Muscle of leg (tissue), 11 donors: ENCODE measurements around the gene LIMCH1. TPM values are rescaled to one million over a fixed set of nuclear protein-coding genes. Genes with fewer than 3 reads are reported as not detected.
"Not testable (repeated sequence)": the region's sequence is repeated elsewhere in the genome, so short reads cannot be mapped to it uniquely, and the experiment has no call there.

Source experiments
- DNase-seq: peaks from one replicate; pipeline ENCODE4 v3.0.0; 2013
- H3K27ac ChIP-seq: one replicate; pipeline ENCODE4 v1.5.1; 2013; ENCODE audit warnings: mild to moderate bottlenecking, low read length, control low read depth
- H3K27me3 ChIP-seq: one replicate; pipeline ENCODE4 v1.6.1; 2013; ENCODE audit warnings: low read length; ENCODE audit not compliant: control insufficient read depth, insufficient read depth
- H3K36me3 ChIP-seq: one replicate; pipeline ENCODE4 v1.6.1; 2013; ENCODE audit warnings: low read length; ENCODE audit not compliant: control insufficient read depth, insufficient read depth
- H3K4me1 ChIP-seq: one replicate; pipeline ENCODE4 v1.6.1; 2013; ENCODE audit warnings: low read length; ENCODE audit not compliant: control insufficient read depth, insufficient read depth
- H3K4me3 ChIP-seq: one replicate; pipeline ENCODE4 v1.5.1; 2013; ENCODE audit warnings: low read length, control low read depth
- H3K9me3 ChIP-seq: replicated peaks from 2 replicates; pipeline ENCODE4 v1.6.1; 2013; ENCODE audit warnings: low read depth, low read length; ENCODE audit not compliant: control insufficient read depth
- WGBS: methylation state at CpG from one replicate; pipeline ENCODE4 v1.1.5; 2013; ENCODE audit warnings: missing lambda C conversion rate; ENCODE audit not compliant: insufficient coverage; 5-methylcytosine and 5-hydroxymethylcytosine counted together
- polyA plus RNA-seq, 8 donors: library from polyadenylated mRNA; unstranded; fragments of 120-200 nt; gene quantifications; one replicate each; pipeline versions ENCODE4 v1.2.1 to v1.2.3, GENCODE V29; 2013; ENCODE audit warnings: inconsistent platforms in 1 of 8, low replicate concordance in 1 of 8; ENCODE audit not compliant: insufficient read length in 8 of 8, insufficient read depth in 1 of 8
- total RNA-seq: library from RNA; stranded (reverse); fragments of 120-200 nt; gene quantifications from one replicate; pipeline ENCODE4 v1.2.4, GENCODE V29; 2013

LIMCH1 gene
- total and polyA plus RNA-seq, 9 donors, result 69.8 to 122 (median 98.0) TPM

DNA sequence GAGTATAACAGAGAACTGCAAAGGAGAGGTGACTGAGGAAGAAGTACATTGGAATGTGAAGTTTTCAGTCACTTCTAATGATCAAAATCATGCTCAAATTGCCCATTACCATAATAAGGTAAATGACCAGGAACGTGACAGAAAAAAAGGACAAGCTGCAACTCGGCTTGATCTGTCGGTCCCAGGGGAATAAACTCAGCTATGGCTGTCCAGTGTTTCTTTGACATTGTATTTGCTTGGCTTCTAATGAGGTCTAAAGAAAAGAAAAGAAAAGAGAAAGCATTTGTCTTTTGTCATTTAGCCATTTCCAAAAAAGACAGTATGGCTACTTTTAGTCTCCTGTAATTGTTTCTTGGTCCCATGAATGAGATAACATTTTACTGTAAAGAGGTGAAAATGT is 185.3 kb downstream of the LIMCH1 start:
- Histone ChIP-seq H3K4me1 (no peaks in the 10 kb centered on the region), H3K27ac (no peak overlapping the region), H3K4me3 (no peak overlapping the region), H3K9me3 (no peaks in the 10 kb centered on the region), H3K27me3 (peaks cover 6% of the 10 kb centered on the region), H3K36me3 (no peaks in the 10 kb centered on the region)
- no peak for DNase-seq
- 64% methylated on average over 3 of the region's 3 CpGs for WGBS

GRCh38 chr4:41725254-41725653 is 187.3 kb downstream of the LIMCH1 start:
- no peak overlapping the region for H3K4me3 ChIP-seq
- peaks cover 3% of the 10 kb centered on the region for H3K27me3 ChIP-seq
- DNase-seq, result no peak
- H3K27ac ChIP-seq, result no peak overlapping the region
- no peaks in the 10 kb centered on the region for H3K9me3 ChIP-seq
- no peaks in the 10 kb centered on the region for H3K4me1 ChIP-seq
- no peaks in the 10 kb centered on the region for H3K36me3 ChIP-seq
- no CpG with 5 or more reads among the region's 1 CpG for WGBS

- no CpG with 5 or more reads among the region's 4 CpGs for WGBS
- no peaks in the 10 kb centered on the region for H3K36me3 ChIP-seq
- H3K4me1 ChIP-seq, result no peaks in the 10 kb centered on the region
- no peak for DNase-seq
- H3K27me3 ChIP-seq, result peaks cover 16% of the 10 kb centered on the region
- H3K27ac ChIP-seq, result no peak overlapping the region
- H3K9me3 ChIP-seq, result no peaks in the 10 kb centered on the region
- H3K4me3 ChIP-seq, result no peak overlapping the region
Measured at GRCh38 chr4:41727861-41728572, 190.1 kb downstream of the LIMCH1 start.

DNA sequence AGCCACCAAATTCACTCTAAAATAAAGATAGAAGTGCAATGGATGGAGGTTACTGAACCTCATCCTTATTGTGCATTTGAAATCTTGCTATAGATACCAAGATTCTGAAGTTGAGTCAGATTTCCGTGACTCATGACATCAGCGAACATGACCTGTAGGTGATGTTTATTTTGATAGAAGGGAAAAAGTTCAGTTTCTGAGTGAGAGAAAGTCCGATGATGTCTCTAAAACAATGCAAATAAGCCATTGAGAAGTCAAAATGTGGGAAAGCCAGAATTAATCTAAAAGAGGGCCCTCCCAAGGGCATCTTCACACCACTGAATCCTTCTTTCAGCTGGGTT is 190.6 kb downstream of the LIMCH1 start:
- Histone ChIP-seq H3K27me3 (peaks cover 16% of the 10 kb centered on the region), H3K9me3 (no peaks in the 10 kb centered on the region), H3K4me3 (no peak overlapping the region), H3K36me3 (no peaks in the 10 kb centered on the region), H3K27ac (no peak overlapping the region), H3K4me1 (no peaks in the 10 kb centered on the region)
- 83% methylated on average over 3 of the region's 3 CpGs for WGBS
- no peak for DNase-seq

DNA sequence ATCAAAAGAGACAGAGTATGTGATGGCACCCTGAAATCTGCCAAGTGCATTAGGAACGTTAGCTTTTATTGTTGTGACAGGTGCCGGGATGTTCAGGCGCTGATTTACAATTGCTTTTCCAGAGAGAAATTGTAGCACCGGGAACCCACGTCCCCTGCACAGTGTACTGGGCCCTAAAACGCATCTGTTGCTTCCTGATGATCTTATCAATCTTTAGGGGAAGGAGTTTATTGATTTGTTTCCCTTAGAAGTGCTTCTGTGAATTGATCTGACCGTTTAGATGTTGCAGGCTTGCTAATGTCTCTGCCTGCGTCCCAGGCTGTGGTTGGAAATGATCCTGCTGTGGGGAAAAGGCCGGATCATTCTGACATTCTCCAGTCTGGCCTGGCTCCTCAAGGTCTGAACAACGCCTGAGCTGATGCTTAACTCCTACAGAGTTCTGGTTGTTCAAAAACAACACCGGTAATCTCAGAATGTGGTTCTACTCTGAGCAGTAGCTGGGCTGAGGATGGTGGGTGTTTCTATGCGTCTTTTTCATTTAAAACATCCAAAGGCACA is 193.7 kb downstream of the LIMCH1 start:
- H3K27me3 ChIP-seq, result peaks cover 19% of the 10 kb centered on the region
- H3K9me3 ChIP-seq, result no peaks in the 10 kb centered on the region
- no peaks in the 10 kb centered on the region for H3K36me3 ChIP-seq
- 9% methylated on average over 9 of the region's 12 CpGs for WGBS
- no peak overlapping the region for H3K4me3 ChIP-seq
- H3K27ac ChIP-seq, result no peak overlapping the region
- H3K4me1 ChIP-seq, result no peaks in the 10 kb centered on the region
- no peak for DNase-seq

- Histone ChIP-seq H3K36me3 (no peaks in the 10 kb centered on the region), H3K27ac (no peak overlapping the region), H3K27me3 (peaks cover 34% of the 10 kb centered on the region), H3K4me3 (no peak overlapping the region), H3K9me3 (no peaks in the 10 kb centered on the region), H3K4me1 (no peaks in the 10 kb centered on the region)
- no CpG with 5 or more reads among the region's 3 CpGs for WGBS
- DNase-seq, result no peak
Measured at GRCh38 chr4:41734371-41734770, 196.4 kb downstream of the LIMCH1 start.

DNA sequence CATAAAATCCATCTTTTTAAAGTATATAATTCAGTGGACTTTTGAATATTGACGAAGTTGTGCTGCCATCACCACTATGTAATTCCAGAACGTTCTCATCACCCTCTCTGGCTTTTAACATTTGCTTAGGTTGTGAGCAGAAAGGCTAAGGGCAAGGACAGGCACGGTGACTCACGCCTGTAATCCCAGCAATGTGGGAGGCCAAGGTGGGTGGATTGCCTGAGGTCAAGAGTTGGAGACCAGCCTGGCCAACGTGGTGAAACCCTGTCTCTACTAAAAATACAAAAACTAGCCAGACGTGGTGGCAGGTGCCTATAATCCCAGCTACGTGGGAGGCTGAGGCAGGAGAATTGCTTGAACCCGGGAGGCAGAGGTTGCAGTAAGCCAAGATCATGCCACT is 199.5 kb downstream of the LIMCH1 start:
- not testable (repeated sequence) for DNase-seq, H3K4me3 ChIP-seq, H3K36me3 ChIP-seq, H3K27ac ChIP-seq, H3K4me1 ChIP-seq, H3K9me3 ChIP-seq
- WGBS, result 40% methylated on average over 1 of the region's 8 CpGs
- H3K27me3 ChIP-seq, result peaks cover 36% of the 10 kb centered on the region

DNA sequence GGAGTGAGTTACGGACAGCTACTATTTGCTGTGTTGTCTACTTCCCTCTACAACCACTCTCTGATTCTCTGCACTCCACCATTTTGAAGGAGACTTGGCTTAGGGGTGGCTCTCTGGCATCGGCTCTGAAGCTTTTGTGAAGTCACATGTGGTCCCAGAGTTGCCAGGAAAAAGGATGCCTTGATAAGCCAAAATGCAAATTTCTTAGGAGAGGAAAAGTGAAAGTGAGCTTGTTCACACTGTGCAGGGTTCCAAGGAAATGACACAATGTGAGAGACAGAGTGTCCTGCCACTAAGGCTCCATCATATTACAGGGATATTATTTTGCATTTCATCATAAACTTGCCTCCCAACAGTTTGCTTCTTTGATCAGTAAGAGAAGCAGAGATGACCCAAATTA is 203.4 kb downstream of the LIMCH1 start:
- no peak for DNase-seq
- Histone ChIP-seq H3K4me1 (peaks cover 4% of the 10 kb centered on the region), H3K4me3 (no peak overlapping the region), H3K36me3 (no peaks in the 10 kb centered on the region), H3K9me3 (peaks cover 2% of the 10 kb centered on the region), H3K27me3 (peaks cover 62% of the 10 kb centered on the region), H3K27ac (no peak overlapping the region)
- no CpG with 5 or more reads among the region's 2 CpGs for WGBS

GRCh38 chr4:41744572-41745291 is 206.8 kb downstream of the LIMCH1 start:
- H3K4me3 ChIP-seq, result no peak overlapping the region

GRCh38 chr4:41745292-41746024 is 207.5 kb downstream of the LIMCH1 start:
- peaks cover 11% of the 10 kb centered on the region for H3K4me1 ChIP-seq
- H3K27me3 ChIP-seq, result peaks cover 83% of the 10 kb centered on the region
- WGBS, result 1% methylated on average over 50 of the region's 54 CpGs
- no peaks in the 10 kb centered on the region for H3K36me3 ChIP-seq
- H3K27ac ChIP-seq, result no peak overlapping the region
- DNase-seq, result no peak
- H3K4me3 ChIP-seq, result no peak overlapping the region
- peaks cover 2% of the 10 kb centered on the region for H3K9me3 ChIP-seq

More at GRCh38 chr4:41744572-41745291, 206.8 kb downstream of the LIMCH1 start:
- DNase-seq, result no peak
- under 1% methylated on average over 28 of the region's 33 CpGs for WGBS
- peaks cover 2% of the 10 kb centered on the region for H3K9me3 ChIP-seq
- no peaks in the 10 kb centered on the region for H3K36me3 ChIP-seq
- H3K27ac ChIP-seq, result no peak overlapping the region
- peaks cover 81% of the 10 kb centered on the region for H3K27me3 ChIP-seq
- H3K4me1 ChIP-seq, result peaks cover 11% of the 10 kb centered on the region
